Measurements from ENCODE around the gene NME7.

NME7 gene

DNA sequence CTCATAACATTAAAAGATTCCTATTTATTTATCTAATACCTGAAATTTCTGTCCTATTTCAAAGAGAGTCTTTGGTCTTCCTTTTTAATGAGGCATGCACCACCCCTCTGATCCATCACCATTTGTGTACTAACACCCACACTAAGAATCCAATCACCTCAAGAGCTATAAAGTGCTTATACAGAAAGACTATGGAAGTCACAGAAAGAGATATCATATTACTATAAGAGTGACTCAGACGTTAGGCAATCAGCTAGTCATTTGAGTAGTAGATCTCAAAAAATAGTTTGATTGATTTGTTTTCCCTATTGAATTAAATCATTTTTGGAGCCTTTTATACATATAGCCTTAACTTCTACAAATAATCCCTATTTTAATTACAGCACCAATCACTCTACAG lies 46.1 kb downstream of the NME7 start (continued):
- TF ChIP-seq, protein P1, sequence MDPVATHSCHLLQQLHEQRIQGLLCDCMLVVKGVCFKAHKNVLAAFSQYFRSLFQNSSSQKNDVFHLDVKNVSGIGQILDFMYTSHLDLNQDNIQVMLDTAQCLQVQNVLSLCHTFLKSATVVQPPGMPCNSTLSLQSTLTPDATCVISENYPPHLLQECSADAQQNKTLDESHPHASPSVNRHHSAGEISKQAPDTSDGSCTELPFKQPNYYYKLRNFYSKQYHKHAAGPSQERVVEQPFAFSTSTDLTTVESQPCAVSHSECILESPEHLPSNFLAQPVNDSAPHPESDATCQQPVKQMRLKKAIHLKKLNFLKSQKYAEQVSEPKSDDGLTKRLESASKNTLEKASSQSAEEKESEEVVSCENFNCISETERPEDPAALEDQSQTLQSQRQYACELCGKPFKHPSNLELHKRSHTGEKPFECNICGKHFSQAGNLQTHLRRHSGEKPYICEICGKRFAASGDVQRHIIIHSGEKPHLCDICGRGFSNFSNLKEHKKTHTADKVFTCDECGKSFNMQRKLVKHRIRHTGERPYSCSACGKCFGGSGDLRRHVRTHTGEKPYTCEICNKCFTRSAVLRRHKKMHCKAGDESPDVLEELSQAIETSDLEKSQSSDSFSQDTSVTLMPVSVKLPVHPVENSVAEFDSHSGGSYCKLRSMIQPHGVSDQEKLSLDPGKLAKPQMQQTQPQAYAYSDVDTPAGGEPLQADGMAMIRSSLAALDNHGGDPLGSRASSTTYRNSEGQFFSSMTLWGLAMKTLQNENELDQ (tag by site-specific recombination; IDR thresholded peaks at IDR 0.05; ENCODE audit: low read depth): no peak
- TF ChIP-seq, protein P2, sequence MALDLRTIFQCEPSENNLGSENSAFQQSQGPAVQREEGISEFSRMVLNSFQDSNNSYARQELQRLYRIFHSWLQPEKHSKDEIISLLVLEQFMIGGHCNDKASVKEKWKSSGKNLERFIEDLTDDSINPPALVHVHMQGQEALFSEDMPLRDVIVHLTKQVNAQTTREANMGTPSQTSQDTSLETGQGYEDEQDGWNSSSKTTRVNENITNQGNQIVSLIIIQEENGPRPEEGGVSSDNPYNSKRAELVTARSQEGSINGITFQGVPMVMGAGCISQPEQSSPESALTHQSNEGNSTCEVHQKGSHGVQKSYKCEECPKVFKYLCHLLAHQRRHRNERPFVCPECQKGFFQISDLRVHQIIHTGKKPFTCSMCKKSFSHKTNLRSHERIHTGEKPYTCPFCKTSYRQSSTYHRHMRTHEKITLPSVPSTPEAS (tag by site-specific recombination; IDR thresholded peaks at IDR 0.05): no peak
- no peak for TF ChIP-seq ZNF184 (tag by site-specific recombination; IDR thresholded peaks at IDR 0.05)
- 0 out of 2 replicates have a peak, but pooled peaks have one; percentile 31 for TF ChIP-seq ZNF24 (tag by site-specific recombination; IDR thresholded peaks at IDR 0.05)
- TF ChIP-seq, protein P3, sequence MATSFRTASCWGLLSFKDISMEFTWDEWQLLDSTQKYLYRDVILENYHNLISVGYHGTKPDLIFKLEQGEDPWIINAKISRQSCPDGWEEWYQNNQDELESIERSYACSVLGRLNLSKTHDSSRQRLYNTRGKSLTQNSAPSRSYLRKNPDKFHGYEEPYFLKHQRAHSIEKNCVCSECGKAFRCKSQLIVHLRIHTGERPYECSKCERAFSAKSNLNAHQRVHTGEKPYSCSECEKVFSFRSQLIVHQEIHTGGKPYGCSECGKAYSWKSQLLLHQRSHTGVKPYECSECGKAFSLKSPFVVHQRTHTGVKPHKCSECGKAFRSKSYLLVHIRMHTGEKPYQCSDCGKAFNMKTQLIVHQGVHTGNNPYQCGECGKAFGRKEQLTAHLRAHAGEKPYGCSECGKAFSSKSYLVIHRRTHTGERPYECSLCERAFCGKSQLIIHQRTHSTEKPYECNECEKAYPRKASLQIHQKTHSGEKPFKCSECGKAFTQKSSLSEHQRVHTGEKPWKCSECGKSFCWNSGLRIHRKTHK (tag by site-specific recombination; IDR thresholded peaks at IDR 0.05): no peak
- no peak for TF ChIP-seq ZNF266 (tag by site-specific recombination; IDR thresholded peaks at IDR 0.05; ENCODE audit: low read depth)
- no peak for TF ChIP-seq ZNF664 (tag by site-specific recombination; IDR thresholded peaks at IDR 0.05)
- TF ChIP-seq, protein P4, sequence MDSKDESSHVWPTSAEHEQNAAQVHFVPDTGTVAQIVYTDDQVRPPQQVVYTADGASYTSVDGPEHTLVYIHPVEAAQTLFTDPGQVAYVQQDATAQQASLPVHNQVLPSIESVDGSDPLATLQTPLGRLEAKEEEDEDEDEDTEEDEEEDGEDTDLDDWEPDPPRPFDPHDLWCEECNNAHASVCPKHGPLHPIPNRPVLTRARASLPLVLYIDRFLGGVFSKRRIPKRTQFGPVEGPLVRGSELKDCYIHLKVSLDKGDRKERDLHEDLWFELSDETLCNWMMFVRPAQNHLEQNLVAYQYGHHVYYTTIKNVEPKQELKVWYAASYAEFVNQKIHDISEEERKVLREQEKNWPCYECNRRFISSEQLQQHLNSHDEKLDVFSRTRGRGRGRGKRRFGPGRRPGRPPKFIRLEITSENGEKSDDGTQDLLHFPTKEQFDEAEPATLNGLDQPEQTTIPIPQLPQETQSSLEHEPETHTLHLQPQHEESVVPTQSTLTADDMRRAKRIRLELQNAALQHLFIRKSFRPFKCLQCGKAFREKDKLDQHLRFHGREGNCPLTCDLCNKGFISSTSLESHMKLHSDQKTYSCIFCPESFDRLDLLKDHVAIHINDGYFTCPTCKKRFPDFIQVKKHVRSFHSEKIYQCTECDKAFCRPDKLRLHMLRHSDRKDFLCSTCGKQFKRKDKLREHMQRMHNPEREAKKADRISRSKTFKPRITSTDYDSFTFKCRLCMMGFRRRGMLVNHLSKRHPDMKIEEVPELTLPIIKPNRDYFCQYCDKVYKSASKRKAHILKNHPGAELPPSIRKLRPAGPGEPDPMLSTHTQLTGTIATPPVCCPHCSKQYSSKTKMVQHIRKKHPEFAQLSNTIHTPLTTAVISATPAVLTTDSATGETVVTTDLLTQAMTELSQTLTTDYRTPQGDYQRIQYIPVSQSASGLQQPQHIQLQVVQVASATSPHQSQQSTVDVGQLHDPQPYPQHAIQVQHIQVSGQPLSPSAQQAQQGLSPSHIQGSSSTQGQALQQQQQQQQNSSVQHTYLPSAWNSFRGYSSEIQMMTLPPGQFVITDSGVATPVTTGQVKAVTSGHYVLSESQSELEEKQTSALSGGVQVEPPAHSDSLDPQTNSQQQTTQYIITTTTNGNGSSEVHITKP (tag by site-specific recombination; IDR thresholded peaks at IDR 0.05): no peak
- no peak for TF ChIP-seq RBAK (tag by site-specific recombination; IDR thresholded peaks at IDR 0.05)
- TF ChIP-seq ZNF677 (tag by site-specific recombination; IDR thresholded peaks at IDR 0.05): no peak
- TF ChIP-seq ZNF211 (tag by site-specific recombination; IDR thresholded peaks at IDR 0.05; ENCODE audit: low read depth): no peak
- TF ChIP-seq ZNF138 (tag by site-specific recombination; IDR thresholded peaks at IDR 0.05; ENCODE audit: borderline replicate concordance): no peak
- TF ChIP-seq ZNF366 (tag by site-specific recombination; conservative IDR thresholded peaks at IDR 0.05): peak; percentile 58
- TF ChIP-seq ZNF221 (tag by site-specific recombination; IDR thresholded peaks at IDR 0.05; ENCODE audit: borderline replicate concordance): no peak
- no peak for TF ChIP-seq GLIS2 (tag by site-specific recombination; IDR thresholded peaks at IDR 0.05)
- peak; percentile 67; the same call in 1 of the 2 replicates for TF ChIP-seq SP7 (tag by site-specific recombination; IDR thresholded peaks at IDR 0.05)
- no peak for TF ChIP-seq ZNF341 (tag by site-specific recombination; IDR thresholded peaks at IDR 0.05; ENCODE audit: low read depth)
- TF ChIP-seq ZNF560 (tag by site-specific recombination; IDR thresholded peaks at IDR 0.05; ENCODE audit: borderline replicate concordance): no peak
- TF ChIP-seq ZNF549 (tag by site-specific recombination; IDR thresholded peaks at IDR 0.05): no peak
- no peak for TF ChIP-seq ZNF747 (tag by site-specific recombination; IDR thresholded peaks at IDR 0.05)
- no peak for TF ChIP-seq ZSCAN30 (tag by site-specific recombination; IDR thresholded peaks at IDR 0.05)
- no peak for TF ChIP-seq ZNF302 (tag by site-specific recombination; IDR thresholded peaks at IDR 0.05; ENCODE audit: low read depth)
- TF ChIP-seq, protein P5, sequence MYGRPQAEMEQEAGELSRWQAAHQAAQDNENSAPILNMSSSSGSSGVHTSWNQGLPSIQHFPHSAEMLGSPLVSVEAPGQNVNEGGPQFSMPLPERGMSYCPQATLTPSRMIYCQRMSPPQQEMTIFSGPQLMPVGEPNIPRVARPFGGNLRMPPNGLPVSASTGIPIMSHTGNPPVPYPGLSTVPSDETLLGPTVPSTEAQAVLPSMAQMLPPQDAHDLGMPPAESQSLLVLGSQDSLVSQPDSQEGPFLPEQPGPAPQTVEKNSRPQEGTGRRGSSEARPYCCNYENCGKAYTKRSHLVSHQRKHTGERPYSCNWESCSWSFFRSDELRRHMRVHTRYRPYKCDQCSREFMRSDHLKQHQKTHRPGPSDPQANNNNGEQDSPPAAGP (tag by site-specific recombination; IDR thresholded peaks at IDR 0.05): no peak
- TF ChIP-seq ZNF548 (tag by site-specific recombination; IDR thresholded peaks at IDR 0.05): no peak
- no peak for TF ChIP-seq ZBTB20 (tag by site-specific recombination; IDR thresholded peaks at IDR 0.05)
- TF ChIP-seq, protein P6, sequence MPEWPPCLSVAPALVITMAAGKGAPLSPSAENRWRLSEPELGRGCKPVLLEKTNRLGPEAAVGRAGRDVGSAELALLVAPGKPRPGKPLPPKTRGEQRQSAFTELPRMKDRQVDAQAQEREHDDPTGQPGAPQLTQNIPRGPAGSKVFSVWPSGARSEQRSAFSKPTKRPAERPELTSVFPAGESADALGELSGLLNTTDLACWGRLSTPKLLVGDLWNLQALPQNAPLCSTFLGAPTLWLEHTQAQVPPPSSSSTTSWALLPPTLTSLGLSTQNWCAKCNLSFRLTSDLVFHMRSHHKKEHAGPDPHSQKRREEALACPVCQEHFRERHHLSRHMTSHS (tag by site-specific recombination; IDR thresholded peaks at IDR 0.05): no peak
- no peak for TF ChIP-seq HOXA7 (CRISPR knock-in tag; IDR thresholded peaks at IDR 0.05; ENCODE audit: borderline replicate concordance)
- TF ChIP-seq, protein P7, sequence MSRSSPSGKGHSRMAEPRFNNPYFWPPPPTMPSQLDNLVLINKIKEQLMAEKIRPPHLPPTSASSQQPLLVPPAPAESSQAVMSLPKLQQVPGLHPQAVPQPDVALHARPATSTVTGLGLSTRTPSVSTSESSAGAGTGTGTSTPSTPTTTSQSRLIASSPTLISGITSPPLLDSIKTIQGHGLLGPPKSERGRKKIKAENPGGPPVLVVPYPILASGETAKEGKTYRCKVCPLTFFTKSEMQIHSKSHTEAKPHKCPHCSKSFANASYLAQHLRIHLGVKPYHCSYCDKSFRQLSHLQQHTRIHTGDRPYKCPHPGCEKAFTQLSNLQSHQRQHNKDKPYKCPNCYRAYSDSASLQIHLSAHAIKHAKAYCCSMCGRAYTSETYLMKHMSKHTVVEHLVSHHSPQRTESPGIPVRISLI (tag by site-specific recombination; IDR thresholded peaks at IDR 0.05): 0 out of 2 replicates have a peak, but pooled peaks have one; percentile 10
- TF ChIP-seq ZNF792 (tag by site-specific recombination; IDR thresholded peaks at IDR 0.05): no peak
- TF ChIP-seq KLF8 (tag by site-specific recombination; IDR thresholded peaks at IDR 0.05): no peak

Measured in HEK293 (cell line).